Fibroblast of lung (primary cell): ENCODE results near the gene MEX3A. TPM values are rescaled to one million over a fixed set of nuclear protein-coding genes. Genes with fewer than 3 reads are reported as not detected.
A peak's percentile ranks its signal among the peaks of the same experiment; 100 is the strongest.

ENCODE experiments used
- DNase-seq, 2 donors: peaks; one replicate each; pipeline versions ENCODE4 v3.0.0 to v3.0.0-alpha.2; 2010; ENCODE audit warnings: low read depth in 2 of 2
- H2AFZ ChIP-seq: 2 replicates; pipeline ENCODE4 v1.5.1; 2012; ENCODE audit warnings: low read length, control low read depth, inconsistent platforms
- H3K27ac ChIP-seq: 2 replicates; pipeline ENCODE4 v1.5.1; 2011; ENCODE audit warnings: low read length, control low read depth; ENCODE audit not compliant: insufficient read depth
- H3K27me3 ChIP-seq: 2 replicates; pipeline ENCODE4 v1.5.1; 2011; ENCODE audit warnings: mild to moderate bottlenecking, low read length; ENCODE audit not compliant: control insufficient read depth, insufficient read depth
- H3K36me3 ChIP-seq: 2 replicates; pipeline ENCODE4 v1.5.1; 2011; ENCODE audit warnings: low read length; ENCODE audit not compliant: control insufficient read depth, insufficient read depth
- H3K4me1 ChIP-seq: 2 replicates; pipeline ENCODE4 v1.5.1; 2011; ENCODE audit warnings: low read length; ENCODE audit not compliant: control insufficient read depth, insufficient read depth; ENCODE audit errors: extremely low read depth
- H3K4me2 ChIP-seq: 2 replicates; pipeline ENCODE4 v1.5.1; 2011; ENCODE audit warnings: low read length, control low read depth; ENCODE audit not compliant: insufficient read depth; ENCODE audit errors: extremely low read depth
- H3K4me3 ChIP-seq, 4 experiments: fragments of 200-600 bp in 1 of 4; sonication (generic) in 1 of 4; replicated peaks in 1 of 4; 2 replicates each; pipeline ENCODE4 v1.5.1; 2011 to 2016; ENCODE audit warnings: low read length in 4 of 4, low read depth in 3 of 4, mild to moderate bottlenecking in 3 of 4, control low read depth in 2 of 4, inconsistent platforms in 1 of 4, mixed read lengths in 1 of 4; ENCODE audit not compliant: insufficient read depth in 1 of 4; ENCODE audit errors: control extremely low read depth in 1 of 4
- H3K79me2 ChIP-seq: 2 replicates; pipeline ENCODE4 v1.5.1; 2012; ENCODE audit warnings: mild to moderate bottlenecking, low read length, inconsistent platforms; ENCODE audit not compliant: control insufficient read depth, insufficient read depth
- H3K9ac ChIP-seq: 2 replicates; pipeline ENCODE4 v1.5.1; 2011; ENCODE audit warnings: mild to moderate bottlenecking, low read length, control low read depth; ENCODE audit not compliant: insufficient read depth
- H3K9me3 ChIP-seq: 2 replicates; pipeline ENCODE4 v1.5.1; 2012; ENCODE audit warnings: low read depth, low read length; ENCODE audit not compliant: control insufficient read depth, insufficient read depth
- H4K20me1 ChIP-seq: 2 replicates; pipeline ENCODE4 v1.5.1; 2011; ENCODE audit warnings: low read length; ENCODE audit not compliant: control insufficient read depth, insufficient read depth; ENCODE audit errors: extremely low read depth
- CTCF ChIP-seq, 2 donors: IDR thresholded peaks in 1 of 2; conservative IDR thresholded peaks in 1 of 2; 1 replicate in 1 of 2; 2 replicates in 1 of 2; pipeline ENCODE4 v1.5.1; 2011 to 2012; ENCODE audit warnings: low read length in 2 of 2, control low read depth in 1 of 2, inconsistent platforms in 1 of 2, low read depth in 1 of 2, mild to moderate bottlenecking in 1 of 2
- EZH2 ChIP-seq: IDR thresholded peaks from 2 replicates; pipeline ENCODE4 v1.5.1; 2012; ENCODE audit warnings: low read length, control low read depth, mild to moderate bottlenecking; ENCODE audit errors: missing control alignments
- polyA plus RNA-seq, 2 donors: library from polyadenylated mRNA; depleted of rRNA in 1 of 2; stranded (reverse) in 1 of 2; unstranded in 1 of 2; fragments of >200 nt; gene quantifications; 2 replicates each; pipeline ENCODE4 v1.2.1, GENCODE V29; 2011 to 2012; ENCODE audit warnings: missing spikeins in 1 of 2
- total RNA-seq: library from RNA; depleted of rRNA; stranded (reverse); fragments of >200 nt; gene quantifications from 2 replicates; pipeline ENCODE4 v1.2.1, GENCODE V29; 2014

Gene MEX3A
- total and polyA plus RNA-seq, 2 donors (not counting 1 experiment from before 2014, with no cell fraction given) = 0.96 to 1.7 TPM

DNA sequence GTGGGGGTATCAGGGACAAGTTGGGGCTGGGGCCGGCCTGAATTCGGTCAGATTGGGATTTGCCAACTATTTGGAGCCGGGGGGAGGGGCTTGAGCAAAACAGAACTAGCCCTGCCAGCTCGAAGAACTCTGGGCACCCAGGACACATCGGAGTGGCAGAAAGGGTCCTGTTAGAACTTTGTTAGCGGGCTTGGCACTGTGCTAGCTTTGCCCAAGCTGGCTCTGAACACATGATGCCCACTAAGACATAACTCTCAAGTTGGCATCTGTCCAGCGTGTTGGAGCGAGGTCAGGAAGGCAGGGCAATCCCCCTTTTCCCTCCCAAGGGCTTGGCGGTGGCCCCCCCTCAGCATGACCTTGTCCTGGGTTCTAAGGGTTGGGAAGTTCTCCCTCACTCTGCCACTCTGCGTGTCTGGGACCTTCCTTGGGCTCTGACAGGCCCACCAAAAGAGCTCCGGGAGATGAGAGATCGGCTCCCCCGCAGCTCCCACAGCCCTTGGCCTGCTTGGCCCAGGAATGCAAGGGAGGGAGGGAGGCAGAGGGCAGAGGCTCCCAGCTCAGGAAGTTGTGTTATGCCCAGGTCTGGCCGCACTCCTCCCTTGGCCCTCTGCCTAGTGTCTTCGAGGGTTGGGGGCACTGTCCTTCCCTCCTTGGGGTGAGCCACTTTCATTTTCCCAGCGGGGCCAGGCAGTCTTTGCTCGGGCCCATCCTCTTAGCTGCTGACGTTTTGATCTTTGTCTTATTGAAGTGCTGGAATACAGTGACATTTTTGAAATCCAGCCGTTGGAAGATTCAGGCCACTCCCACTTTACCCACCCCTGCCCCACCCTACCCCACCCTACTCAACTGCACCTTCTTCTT is 33.5 kb upstream of the MEX3A start:
- peak; percentile 56 to 71 for DNase-seq
- H3K4me1 ChIP-seq = peaks cover 28% of the 10 kb centered on the region
- peaks cover 4% of the 10 kb centered on the region for H3K36me3 ChIP-seq
- H3K79me2 ChIP-seq = peaks cover 63% of the 10 kb centered on the region
- TF ChIP-seq EZH2 (no peak), CTCF (conservative IDR thresholded peaks at IDR 0.05 in 1 of 2, IDR thresholded peaks at IDR 0.05 in 1 of 2; ENCODE audit: low read depth in 1 of 2, low read length in 2 of 2) (no peak)
- peaks cover 3% of the 10 kb centered on the region for H4K20me1 ChIP-seq
- H2AFZ ChIP-seq = no peak overlapping the region
- no peaks in the 10 kb centered on the region for H3K9me3 ChIP-seq
- peak overlapping the region; percentile 99 for H3K27ac ChIP-seq
- H3K4me2 ChIP-seq = peak overlapping the region; percentile 66
- peak overlapping the region; percentile 91 to 100 (median 96) for H3K4me3 ChIP-seq
- peak overlapping the region; percentile 100 for H3K9ac ChIP-seq
- H3K27me3 ChIP-seq = no peaks in the 10 kb centered on the region

GRCh38 chr1:156114919-156115513 is 32.8 kb upstream of the MEX3A start:
- Histone ChIP-seq H3K79me2 (peaks cover 55% of the 10 kb centered on the region), H3K27ac (peak overlapping the region; percentile 99)

More at GRCh38 chr1:156114919-156115513, 32.8 kb upstream of the MEX3A start:
- peak overlapping the region; percentile 38 for H3K4me2 ChIP-seq
- no peak for DNase-seq
- H3K36me3 ChIP-seq = peaks cover 2% of the 10 kb centered on the region
- H2AFZ ChIP-seq = no peak overlapping the region
- H3K9ac ChIP-seq = peak overlapping the region; percentile 100
- TF ChIP-seq EZH2 (no peak), CTCF (conservative IDR thresholded peaks at IDR 0.05 in 1 of 2, IDR thresholded peaks at IDR 0.05 in 1 of 2; ENCODE audit: low read depth in 1 of 2, low read length in 2 of 2) (no peak)
- H3K4me1 ChIP-seq = peaks cover 20% of the 10 kb centered on the region
- H3K4me3 ChIP-seq = peak overlapping the region; percentile 91 to 100 (median 96)
- H3K9me3 ChIP-seq = no peaks in the 10 kb centered on the region
- peaks cover 3% of the 10 kb centered on the region for H4K20me1 ChIP-seq
- no peaks in the 10 kb centered on the region for H3K27me3 ChIP-seq
